Effector memory CD4-positive, alpha-beta T cell (primary cell): ENCODE results near the gene ADCK1.

Experiments used
- DNase-seq, 3 donors: peaks; one replicate each; pipeline ENCODE4 v3.0.0-alpha.2; 2020
- H3K27ac ChIP-seq: 2 replicates; pipeline ENCODE4 v1.7.0; 2013; ENCODE audit warnings: mild to moderate bottlenecking, low read length, moderate library complexity; ENCODE audit not compliant: insufficient read depth, poor library complexity, severe bottlenecking
- H3K27me3 ChIP-seq: replicated peaks from 2 replicates; pipeline ENCODE4 v1.7.0; 2013; ENCODE audit warnings: mild to moderate bottlenecking, low read length; ENCODE audit not compliant: insufficient read depth, control insufficient read depth, poor library complexity, severe bottlenecking
- H3K36me3 ChIP-seq: 2 replicates; pipeline ENCODE4 v1.7.0; 2013; ENCODE audit warnings: mild to moderate bottlenecking, low read length, moderate library complexity; ENCODE audit not compliant: control insufficient read depth, insufficient read depth
- H3K4me1 ChIP-seq: 2 replicates; pipeline ENCODE4 v1.7.0; 2013; ENCODE audit warnings: low read length, mild to moderate bottlenecking; ENCODE audit not compliant: control insufficient read depth, insufficient read depth, poor library complexity, severe bottlenecking
- H3K4me3 ChIP-seq: 2 replicates; pipeline ENCODE4 v1.7.0; 2013; ENCODE audit warnings: low read length, low read depth, mild to moderate bottlenecking; ENCODE audit not compliant: insufficient read depth, poor library complexity, severe bottlenecking
- H3K9me3 ChIP-seq: 2 replicates; pipeline ENCODE4 v1.7.0; 2013; ENCODE audit warnings: mild to moderate bottlenecking, low read length, moderate library complexity; ENCODE audit not compliant: control insufficient read depth

Gene ADCK1

DNA sequence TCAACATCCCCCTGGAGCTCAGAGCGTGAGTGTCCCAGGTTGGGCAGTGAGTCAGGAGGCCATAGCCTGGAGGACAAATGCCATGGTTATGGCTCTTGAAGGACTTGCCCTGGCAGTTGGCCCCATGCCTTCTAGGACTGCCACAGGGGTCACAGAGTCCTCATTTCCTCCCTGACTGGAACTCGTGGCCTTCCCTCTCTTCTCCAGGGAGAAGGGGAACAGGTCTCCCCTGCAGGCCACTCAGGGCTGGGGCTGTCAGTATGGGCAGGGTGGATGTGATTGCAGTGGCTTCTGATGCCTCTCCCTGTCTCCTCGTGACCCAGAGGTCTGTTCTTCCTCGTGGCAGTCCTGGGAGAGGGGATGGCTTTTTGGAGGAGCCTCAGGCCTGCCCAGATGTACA lies 70.7 kb downstream of the ADCK1 start:
- Histone ChIP-seq H3K27me3 (no peaks in the 10 kb centered on the region), H3K4me3 (no peak overlapping the region), H3K27ac (no peak overlapping the region), H3K36me3 (no peaks in the 10 kb centered on the region), H3K4me1 (no peaks in the 10 kb centered on the region), H3K9me3 (no peaks in the 10 kb centered on the region)
- DNase-seq, result no peak

- Histone ChIP-seq H3K9me3 (no peaks in the 10 kb centered on the region), H3K36me3 (no peaks in the 10 kb centered on the region), H3K27me3 (no peaks in the 10 kb centered on the region), H3K4me1 (no peaks in the 10 kb centered on the region), H3K4me3 (no peak overlapping the region), H3K27ac (no peak overlapping the region)
- no peak for DNase-seq
Measured at GRCh38 chr14:77872152-77872551, 72.2 kb downstream of the ADCK1 start.

GRCh38 chr14:77872983-77873382 lies 73.1 kb downstream of the ADCK1 start:
- no peak for DNase-seq
- H3K4me3 ChIP-seq, result no peak overlapping the region
- H3K27ac ChIP-seq, result no peak overlapping the region
- H3K9me3 ChIP-seq, result no peaks in the 10 kb centered on the region
- no peaks in the 10 kb centered on the region for H3K36me3 ChIP-seq
- H3K4me1 ChIP-seq, result no peaks in the 10 kb centered on the region
- no peaks in the 10 kb centered on the region for H3K27me3 ChIP-seq

- Histone ChIP-seq H3K9me3 (no peaks in the 10 kb centered on the region), H3K4me3 (no peak overlapping the region), H3K36me3 (no peaks in the 10 kb centered on the region), H3K4me1 (no peaks in the 10 kb centered on the region), H3K27me3 (no peaks in the 10 kb centered on the region), H3K27ac (no peak overlapping the region)
- DNase-seq, result no peak
Measured at GRCh38 chr14:77878783-77879182, 78.9 kb downstream of the ADCK1 start.

DNA sequence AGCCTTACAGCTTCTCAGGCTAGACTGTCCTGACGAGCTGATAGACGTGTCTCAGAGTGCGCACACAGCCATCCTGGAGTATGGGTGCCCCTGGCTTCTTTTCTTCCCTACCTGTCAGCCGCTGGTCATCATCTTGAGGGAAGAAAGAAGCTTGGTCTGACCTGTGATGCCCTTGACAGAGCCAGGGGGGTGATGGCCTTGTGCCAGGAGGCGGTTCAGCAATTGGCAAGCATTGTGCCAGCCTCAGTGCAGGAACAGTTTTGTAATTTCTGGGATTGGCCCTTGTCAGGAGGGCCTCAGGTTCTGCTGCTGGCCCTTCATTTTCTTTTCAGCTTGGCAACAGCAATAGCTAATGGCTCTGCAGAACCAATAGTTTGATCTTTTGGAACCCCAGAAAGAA lies 80.1 kb downstream of the ADCK1 start:
- Histone ChIP-seq H3K27ac (no peak overlapping the region), H3K4me3 (no peak overlapping the region), H3K9me3 (no peaks in the 10 kb centered on the region), H3K36me3 (no peaks in the 10 kb centered on the region), H3K4me1 (no peaks in the 10 kb centered on the region), H3K27me3 (no peaks in the 10 kb centered on the region)
- DNase-seq, result no peak

DNA sequence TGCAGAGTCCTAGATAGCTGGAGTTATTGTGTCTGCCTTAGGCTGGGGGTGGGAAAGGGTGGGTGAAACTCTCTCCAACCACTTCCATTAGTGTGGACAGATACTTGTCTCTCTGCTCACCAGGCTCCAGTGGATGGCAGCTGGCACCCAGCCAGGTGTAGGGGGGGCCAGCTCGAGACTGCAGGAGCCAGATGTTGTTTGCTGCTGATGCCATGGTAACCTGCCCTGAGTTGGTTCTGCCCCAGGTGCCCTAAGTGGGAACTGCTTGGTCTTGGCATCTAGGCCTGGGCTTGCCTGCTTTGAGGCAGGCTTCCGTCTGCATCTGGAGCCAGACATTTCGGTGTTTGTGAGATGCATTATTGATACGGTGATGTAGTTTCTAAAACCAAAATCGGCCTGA lies 82.2 kb downstream of the ADCK1 start:
- DNase-seq, result no peak
- no peaks in the 10 kb centered on the region for H3K36me3 ChIP-seq
- no peaks in the 10 kb centered on the region for H3K27me3 ChIP-seq
- no peaks in the 10 kb centered on the region for H3K4me1 ChIP-seq
- no peak overlapping the region for H3K4me3 ChIP-seq
- no peak overlapping the region for H3K27ac ChIP-seq
- H3K9me3 ChIP-seq, result no peaks in the 10 kb centered on the region

DNA sequence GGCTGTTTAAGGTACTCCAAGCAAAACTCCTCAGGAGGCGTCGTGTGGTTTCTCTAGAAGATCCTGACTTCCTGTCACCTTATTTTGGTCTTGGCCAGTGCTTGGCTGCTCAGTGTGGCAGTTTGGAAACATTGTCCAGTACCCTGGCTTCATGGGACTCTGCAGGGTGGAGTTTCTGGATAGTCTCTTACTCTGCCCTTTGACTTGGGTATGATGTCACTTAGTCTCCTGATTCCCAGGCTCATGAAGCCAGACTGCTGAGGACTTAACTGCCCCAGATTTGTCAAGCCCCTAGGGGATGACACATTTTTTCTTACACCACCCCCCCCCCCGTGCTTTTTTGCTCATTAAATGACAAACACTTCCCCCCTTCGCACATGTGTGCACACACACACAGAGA lies 82.7 kb downstream of the ADCK1 start:
- Histone ChIP-seq H3K4me3 (no peak overlapping the region), H3K36me3 (no peaks in the 10 kb centered on the region), H3K4me1 (no peaks in the 10 kb centered on the region), H3K27ac (no peak overlapping the region), H3K27me3 (no peaks in the 10 kb centered on the region), H3K9me3 (no peaks in the 10 kb centered on the region)
- no peak for DNase-seq

GRCh38 chr14:77883131-77883846 lies 83.4 kb downstream of the ADCK1 start:
- no peak for DNase-seq
- Histone ChIP-seq H3K4me3 (no peak overlapping the region), H3K36me3 (peaks cover 3% of the 10 kb centered on the region)

DNA sequence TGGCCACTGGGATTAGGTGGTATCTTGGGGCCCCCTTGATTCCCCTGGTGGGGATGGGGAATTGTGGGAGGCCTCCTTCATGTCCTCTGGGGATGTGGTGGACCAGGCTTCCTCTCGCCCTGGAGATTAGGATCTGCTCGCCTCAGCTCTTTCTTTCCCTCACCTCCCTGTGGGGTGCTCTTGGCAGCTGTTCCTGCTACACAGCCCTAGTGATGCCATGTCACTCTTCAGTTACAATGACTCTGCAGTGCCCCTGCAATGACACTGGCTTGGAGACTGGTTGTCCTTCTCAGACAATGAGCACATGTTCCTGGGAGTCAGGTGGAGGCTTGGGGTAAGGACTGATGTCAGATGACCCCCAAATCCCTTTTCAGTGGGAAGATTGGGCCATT lies 83.9 kb downstream of the ADCK1 start:
- H3K4me1 ChIP-seq, result no peaks in the 10 kb centered on the region
- H3K9me3 ChIP-seq, result no peaks in the 10 kb centered on the region
- H3K27ac ChIP-seq, result no peak overlapping the region
- DNase-seq, result no peak
- no peaks in the 10 kb centered on the region for H3K27me3 ChIP-seq
- peaks cover 4% of the 10 kb centered on the region for H3K36me3 ChIP-seq
- no peak overlapping the region for H3K4me3 ChIP-seq

More at GRCh38 chr14:77883131-77883846, 83.4 kb downstream of the ADCK1 start:
- Histone ChIP-seq H3K27me3 (no peaks in the 10 kb centered on the region), H3K9me3 (no peaks in the 10 kb centered on the region), H3K4me1 (no peaks in the 10 kb centered on the region), H3K27ac (no peak overlapping the region)

DNA sequence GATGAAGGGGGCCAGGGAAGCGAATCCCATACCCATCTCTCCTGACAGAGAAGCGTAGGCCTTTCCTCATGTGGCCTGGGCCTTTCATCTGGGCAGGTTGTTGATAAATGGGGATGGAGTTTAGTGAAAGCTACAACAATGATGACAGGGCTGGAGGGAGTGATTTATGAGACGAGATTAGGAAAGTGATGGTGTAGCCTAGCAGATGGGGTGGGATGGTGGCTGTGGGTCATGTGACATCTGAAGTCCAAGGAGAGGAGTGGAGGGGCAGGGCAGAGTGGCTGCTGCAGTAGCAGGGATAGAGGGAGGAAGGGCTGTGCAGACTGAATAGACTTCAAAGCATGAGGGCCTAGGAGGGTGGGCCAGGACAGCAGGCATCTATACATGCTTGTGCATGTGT lies 85.5 kb downstream of the ADCK1 start:
- H3K4me3 ChIP-seq, result no peak overlapping the region
- peaks cover 4% of the 10 kb centered on the region for H3K36me3 ChIP-seq
- DNase-seq, result no peak
- no peak overlapping the region for H3K27ac ChIP-seq
- H3K4me1 ChIP-seq, result no peaks in the 10 kb centered on the region
- no peaks in the 10 kb centered on the region for H3K9me3 ChIP-seq
- no peaks in the 10 kb centered on the region for H3K27me3 ChIP-seq
